A549 (cell line): ENCODE measurements around the gene PATJ. TPM values are rescaled to one million over a fixed set of nuclear protein-coding genes. Genes with fewer than 3 reads are reported as not detected.

Experiments used
- ATAC-seq, 2 experiments: fragments of 200-7000 bp in 1 of 2; fragments of >200 bp in 1 of 2; cut with Nextera tagmentation in 1 of 2; cut with Tn5 transposase in 1 of 2; 3 replicates each; pipeline versions ENCODE4 v1.8.0 to v1.9.1; 2018 to 2020; ENCODE audit warnings: mild to moderate bottlenecking in 1 of 2, moderate library complexity in 1 of 2
- CTCF ChIA-PET: fragments of 300-600 bp; sonication (Branson Sonifier 250); formaldehyde crosslinking; extraction: SDS; loops from one replicate; lab custom pipeline; 2021; ENCODE audit warnings: antibody characterized with exemption, inconsistent platforms; lab: Yijun Ruan, JAX
- POLR2A ChIA-PET: fragments of 350-600 bp; formaldehyde crosslinking; extraction: SDS; loops from one replicate; lab custom pipeline; 2021; ENCODE audit warnings: antibody characterized with exemption, inconsistent platforms; lab: Yijun Ruan, JAX
- DNase-seq, 2 experiments: peaks; one replicate each; pipeline versions ENCODE4 v3.0.0 to v3.0.0-alpha.2; 2011 to 2016; ENCODE audit warnings: low read depth in 1 of 2, low spot score in 1 of 2
- FAIRE-seq: peaks from 2 replicates; lab custom pipeline; 2011; peaks lifted over from hg19 to GRCh38; lab: Jason Lieb, UNC
- H3K27ac ChIP-seq, 2 experiments: fragments of >200 bp; sonication (Bioruptor Twin); formaldehyde crosslinking; 3 replicates each; pipeline ENCODE4 v1.5.1; 2016 to 2017
- H3K4me1 ChIP-seq: fragments of >200 bp; sonication (Bioruptor Twin); formaldehyde crosslinking; 3 replicates; pipeline ENCODE4 v1.6.1; 2016
- H3K4me2 ChIP-seq: fragments of >200 bp; sonication (Bioruptor Twin); formaldehyde crosslinking; 3 replicates; pipeline ENCODE4 v1.6.1; 2016
- H3K4me3 ChIP-seq: fragments of >200 bp; sonication (Bioruptor Twin); formaldehyde crosslinking; 3 replicates; pipeline ENCODE4 v1.5.1; 2016
- H3K9me3 ChIP-seq: fragments of >200 bp; sonication (Bioruptor Twin); formaldehyde crosslinking; 3 replicates; pipeline ENCODE4 v1.6.1; 2016
- BHLHE40 ChIP-seq: IDR thresholded peaks from 2 replicates; pipeline ENCODE4 v1.6.1; 2012; ENCODE audit warnings: low read depth, low read length, inconsistent platforms
- CBX8 ChIP-seq: fragments of 200-600 bp; sonication (generic); IDR thresholded peaks from 2 replicates; pipeline ENCODE4 v1.6.1; 2016
- EHF ChIP-seq: fragments of 250-450 bp; sonication (Bioruptor Pico); IDR thresholded peaks from 2 replicates; pipeline ENCODE4 v1.5.0; 2020; ENCODE audit warnings: mild to moderate bottlenecking
- EP300 ChIP-seq, 2 experiments: fragments of >200 bp; sonication (Bioruptor Twin); formaldehyde crosslinking; IDR thresholded peaks; 2 replicates in 1 of 2; 3 replicates in 1 of 2; pipeline ENCODE4 v1.6.1; 2016 to 2017
- FOSB ChIP-seq: fragments of 250-450 bp; sonication (Bioruptor Pico); IDR thresholded peaks from 2 replicates; pipeline ENCODE4 v1.5.0; 2020; ENCODE audit warnings: mild to moderate bottlenecking, moderate library complexity
- FOXS1 ChIP-seq: fragments of 250-450 bp; sonication (Bioruptor Pico); IDR thresholded peaks from 2 replicates; pipeline ENCODE4 v1.5.0; 2020; ENCODE audit warnings: mild to moderate bottlenecking, moderate library complexity
- GATA3 ChIP-seq: IDR thresholded peaks from 2 replicates; pipeline ENCODE4 v1.6.1; 2012; ENCODE audit warnings: borderline replicate concordance
- HEYL ChIP-seq: fragments of 250-450 bp; sonication (Bioruptor Pico); IDR thresholded peaks from 2 replicates; pipeline ENCODE4 v1.8.0; 2021; ENCODE audit warnings: mild to moderate bottlenecking, moderate library complexity
- JUNB ChIP-seq: fragments of >200 bp; sonication (Bioruptor Twin); formaldehyde crosslinking; IDR thresholded peaks from 2 replicates; pipeline ENCODE4 v1.6.1; 2016
- KDM5A ChIP-seq: fragments of 200-600 bp; sonication (generic); IDR thresholded peaks from 2 replicates; pipeline ENCODE4 v1.6.1; 2016; ENCODE audit warnings: antibody characterized with exemption, mild to moderate bottlenecking
- MAFK ChIP-seq: fragments of 450-650 bp; IDR thresholded peaks from 2 replicates; pipeline ENCODE4 v1.6.1; 2014; ENCODE audit not compliant: partially characterized antibody
- NR3C1 ChIP-seq: fragments of >200 bp; sonication (Bioruptor Twin); formaldehyde crosslinking; IDR thresholded peaks from 3 replicates; pipeline ENCODE4 v1.6.1; 2017
- POLR2AphosphoS2 ChIP-seq: conservative IDR thresholded peaks from 2 replicates; pipeline ENCODE4 v1.6.1; 2012; ENCODE audit warnings: low read length, improper control_type of control experiment, inconsistent platforms
- RAD21 ChIP-seq, 2 experiments: fragments of >200 bp in 1 of 2; sonication (Bioruptor Twin) in 1 of 2; formaldehyde crosslinking in 1 of 2; IDR thresholded peaks in 1 of 2; conservative IDR thresholded peaks in 1 of 2; 2 replicates in 1 of 2; 3 replicates in 1 of 2; pipeline ENCODE4 v1.6.1; 2012 to 2018; ENCODE audit warnings: inconsistent platforms in 1 of 2
- RCOR1 ChIP-seq: fragments of 150-350 bp; IDR thresholded peaks from 2 replicates; pipeline ENCODE4 v1.6.1; 2014; ENCODE audit warnings: antibody characterized with exemption, low read length, low read depth
- RFX5 ChIP-seq: fragments of 450-650 bp; IDR thresholded peaks from 2 replicates; pipeline ENCODE4 v1.7.1; 2014; ENCODE audit warnings: antibody characterized with exemption, mild to moderate bottlenecking, moderate library complexity
- RNF2 ChIP-seq: fragments of 200-600 bp; sonication (generic); IDR thresholded peaks from 2 replicates; pipeline ENCODE4 v1.6.1; 2016; ENCODE audit warnings: low read depth, mild to moderate bottlenecking, antibody characterized with exemption, moderate library complexity, borderline replicate concordance
- SMC3 ChIP-seq: fragments of >200 bp; sonication (Bioruptor Twin); formaldehyde crosslinking; IDR thresholded peaks from 3 replicates; pipeline ENCODE4 v1.6.1; 2018; ENCODE audit warnings: inconsistent platforms
- TFCP2L1 ChIP-seq: fragments of 250-450 bp; sonication (Bioruptor Pico); IDR thresholded peaks from 2 replicates; pipeline ENCODE4 v1.5.0; 2021; ENCODE audit warnings: mild to moderate bottlenecking
- ZC3H11A ChIP-seq: fragments of 450-650 bp; IDR thresholded peaks from 2 replicates; pipeline ENCODE4 v1.6.1; 2014; ENCODE audit warnings: antibody characterized with exemption, mild to moderate bottlenecking
- ZFP36 ChIP-seq: fragments of 450-650 bp; IDR thresholded peaks from 2 replicates; pipeline ENCODE4 v1.6.1; 2014; ENCODE audit warnings: borderline replicate concordance; ENCODE audit not compliant: partially characterized antibody
- ZSCAN20 ChIP-seq: fragments of 250-450 bp; sonication (Bioruptor Pico); IDR thresholded peaks from 2 replicates; pipeline ENCODE4 v1.8.0; 2022; ENCODE audit warnings: mild to moderate bottlenecking, moderate library complexity
- WGBS: methylation state at CpG from one replicate; pipeline ENCODE4 v1.1.6; 2017; ENCODE audit errors: missing lambda C conversion rate; 5-methylcytosine and 5-hydroxymethylcytosine counted together
- polyA plus RNA-seq, 4 experiments: library from polyadenylated mRNA; depleted of rRNA in 3 of 4; stranded (reverse); fragments of >200 nt; fragmentation: RNase III in 1 of 4; extraction: RNeasy Plus Mini Kit Qiagen cat#74134 plus additional on column Dnase treatment in 1 of 4; gene quantifications; 2 replicates in 3 of 4; 3 replicates in 1 of 4; pipeline ENCODE4 v1.2.3, GENCODE V29; 2011 to 2017
- TF ChIP-seq, protein P1 (sequence below): fragments of 250-450 bp; sonication (Bioruptor Pico); IDR thresholded peaks from 2 replicates; pipeline ENCODE4 v1.5.0; 2020; ENCODE audit warnings: low read depth, mild to moderate bottlenecking, moderate library complexity
- TF ChIP-seq, protein P2 (sequence below): fragments of 200-600 bp; sonication (generic); IDR thresholded peaks from 2 replicates; pipeline ENCODE4 v1.6.1; 2016; ENCODE audit warnings: antibody characterized with exemption, mild to moderate bottlenecking, moderate library complexity
- TF ChIP-seq, protein P3 (sequence below): IDR thresholded peaks from 2 replicates; pipeline ENCODE4 v1.6.1; 2012
- TF ChIP-seq, protein P4 (sequence below): fragments of >200 bp; sonication (Bioruptor Twin); formaldehyde crosslinking; IDR thresholded peaks from 2 replicates; pipeline ENCODE4 v1.6.1; 2016

The PATJ gene
- polyA plus RNA-seq, 2 of the 4 experiments (the other 2 are of a cell fraction) = 6.0 to 14.7 TPM

- FAIRE-seq = no peak
- ChIA-PET POLR2A (no interaction called here), CTCF (no interaction called here)
- no peaks in the 10 kb centered on the region for H3K4me1 ChIP-seq
- no peak overlapping the region for H3K27ac ChIP-seq
- DNase-seq = no peak
- H3K9me3 ChIP-seq = no peaks in the 10 kb centered on the region
- no peak overlapping the region for H3K4me2 ChIP-seq
- H3K4me3 ChIP-seq = no peak overlapping the region
- no peak for ATAC-seq
- no peak for TF ChIP-seq SMC3
- TF ChIP-seq MAFK = peak; percentile 31
- TF ChIP-seq ZSCAN20 (CRISPR knock-in tag) = no peak
- TF ChIP-seq KDM5A = no peak
- TF ChIP-seq, protein P1, sequence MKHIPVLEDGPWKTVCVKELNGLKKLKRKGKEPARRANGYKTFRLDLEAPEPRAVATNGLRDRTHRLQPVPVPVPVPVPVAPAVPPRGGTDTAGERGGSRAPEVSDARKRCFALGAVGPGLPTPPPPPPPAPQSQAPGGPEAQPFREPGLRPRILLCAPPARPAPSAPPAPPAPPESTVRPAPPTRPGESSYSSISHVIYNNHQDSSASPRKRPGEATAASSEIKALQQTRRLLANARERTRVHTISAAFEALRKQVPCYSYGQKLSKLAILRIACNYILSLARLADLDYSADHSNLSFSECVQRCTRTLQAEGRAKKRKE = no peak
- no peak for TF ChIP-seq POLR2AphosphoS2
- no peak for TF ChIP-seq NR3C1
- TF ChIP-seq ZC3H11A = no peak
- TF ChIP-seq RNF2 = no peak
- 91% methylated on average over 4 of the region's 4 CpGs for WGBS
Observed at GRCh38 chr1:61808321-61808720, 66.0 kb downstream of the PATJ start.

GRCh38 chr1:61808968-61809367 lies 66.7 kb downstream of the PATJ start:
- H3K4me3 ChIP-seq = no peak overlapping the region
- no peak for FAIRE-seq
- H3K9me3 ChIP-seq = no peaks in the 10 kb centered on the region
- WGBS = 64% methylated on average over 4 of the region's 4 CpGs
- no peaks in the 10 kb centered on the region for H3K4me1 ChIP-seq
- H3K27ac ChIP-seq = no peak overlapping the region
- TF ChIP-seq TFCP2L1 (CRISPR knock-in tag) (no peak), FOXS1 (CRISPR knock-in tag) (no peak), HEYL (no peak), FOSB (CRISPR knock-in tag) (no peak), RCOR1 (no peak), ZFP36 (no peak), CBX8 (no peak)
- TF ChIP-seq, protein P2, sequence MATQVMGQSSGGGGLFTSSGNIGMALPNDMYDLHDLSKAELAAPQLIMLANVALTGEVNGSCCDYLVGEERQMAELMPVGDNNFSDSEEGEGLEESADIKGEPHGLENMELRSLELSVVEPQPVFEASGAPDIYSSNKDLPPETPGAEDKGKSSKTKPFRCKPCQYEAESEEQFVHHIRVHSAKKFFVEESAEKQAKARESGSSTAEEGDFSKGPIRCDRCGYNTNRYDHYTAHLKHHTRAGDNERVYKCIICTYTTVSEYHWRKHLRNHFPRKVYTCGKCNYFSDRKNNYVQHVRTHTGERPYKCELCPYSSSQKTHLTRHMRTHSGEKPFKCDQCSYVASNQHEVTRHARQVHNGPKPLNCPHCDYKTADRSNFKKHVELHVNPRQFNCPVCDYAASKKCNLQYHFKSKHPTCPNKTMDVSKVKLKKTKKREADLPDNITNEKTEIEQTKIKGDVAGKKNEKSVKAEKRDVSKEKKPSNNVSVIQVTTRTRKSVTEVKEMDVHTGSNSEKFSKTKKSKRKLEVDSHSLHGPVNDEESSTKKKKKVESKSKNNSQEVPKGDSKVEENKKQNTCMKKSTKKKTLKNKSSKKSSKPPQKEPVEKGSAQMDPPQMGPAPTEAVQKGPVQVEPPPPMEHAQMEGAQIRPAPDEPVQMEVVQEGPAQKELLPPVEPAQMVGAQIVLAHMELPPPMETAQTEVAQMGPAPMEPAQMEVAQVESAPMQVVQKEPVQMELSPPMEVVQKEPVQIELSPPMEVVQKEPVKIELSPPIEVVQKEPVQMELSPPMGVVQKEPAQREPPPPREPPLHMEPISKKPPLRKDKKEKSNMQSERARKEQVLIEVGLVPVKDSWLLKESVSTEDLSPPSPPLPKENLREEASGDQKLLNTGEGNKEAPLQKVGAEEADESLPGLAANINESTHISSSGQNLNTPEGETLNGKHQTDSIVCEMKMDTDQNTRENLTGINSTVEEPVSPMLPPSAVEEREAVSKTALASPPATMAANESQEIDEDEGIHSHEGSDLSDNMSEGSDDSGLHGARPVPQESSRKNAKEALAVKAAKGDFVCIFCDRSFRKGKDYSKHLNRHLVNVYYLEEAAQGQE = no peak
- TF ChIP-seq, protein P3, sequence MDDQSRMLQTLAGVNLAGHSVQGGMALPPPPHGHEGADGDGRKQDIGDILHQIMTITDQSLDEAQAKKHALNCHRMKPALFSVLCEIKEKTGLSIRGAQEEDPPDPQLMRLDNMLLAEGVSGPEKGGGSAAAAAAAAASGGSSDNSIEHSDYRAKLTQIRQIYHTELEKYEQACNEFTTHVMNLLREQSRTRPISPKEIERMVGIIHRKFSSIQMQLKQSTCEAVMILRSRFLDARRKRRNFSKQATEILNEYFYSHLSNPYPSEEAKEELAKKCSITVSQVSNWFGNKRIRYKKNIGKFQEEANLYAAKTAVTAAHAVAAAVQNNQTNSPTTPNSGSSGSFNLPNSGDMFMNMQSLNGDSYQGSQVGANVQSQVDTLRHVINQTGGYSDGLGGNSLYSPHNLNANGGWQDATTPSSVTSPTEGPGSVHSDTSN = no peak
- CTCF ChIA-PET = no interaction called here
- POLR2A ChIA-PET = no interaction called here
- ATAC-seq = no peak
- no peak overlapping the region for H3K4me2 ChIP-seq
- DNase-seq = no peak

DNA sequence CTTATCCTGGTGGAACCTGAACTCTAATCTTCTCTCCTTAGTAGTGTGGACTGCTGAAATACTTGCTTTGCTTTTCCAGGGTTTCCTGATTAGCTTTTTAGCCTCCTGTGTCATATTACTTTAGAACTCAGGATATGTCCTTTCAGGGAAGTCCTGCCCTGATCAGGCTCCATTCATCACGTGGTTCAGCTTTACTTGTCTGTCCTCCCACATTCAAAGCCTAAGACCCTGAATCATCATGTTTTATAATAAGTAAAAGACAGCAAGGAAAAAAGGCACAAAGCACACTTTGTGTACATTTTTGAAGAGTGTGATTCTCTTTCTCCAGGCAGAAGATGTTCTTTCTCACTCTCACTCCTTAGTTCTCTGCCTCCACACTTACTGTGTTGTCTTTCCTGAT lies 70.6 kb downstream of the PATJ start:
- ATAC-seq (no peak), FAIRE-seq (no peak), DNase-seq (no peak)
- ChIA-PET POLR2A (no interaction called here), CTCF (no interaction called here)
- H3K4me1 ChIP-seq = no peaks in the 10 kb centered on the region
- no peak overlapping the region for H3K27ac ChIP-seq
- WGBS = 88% methylated on average over 1 of the region's 1 CpG
- TF ChIP-seq, protein P4, sequence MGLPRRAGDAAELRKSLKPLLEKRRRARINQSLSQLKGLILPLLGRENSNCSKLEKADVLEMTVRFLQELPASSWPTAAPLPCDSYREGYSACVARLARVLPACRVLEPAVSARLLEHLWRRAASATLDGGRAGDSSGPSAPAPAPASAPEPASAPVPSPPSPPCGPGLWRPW = no peak
- no peak for TF ChIP-seq EP300 (IDR thresholded peaks at IDR 0.05)
- no peak for TF ChIP-seq POLR2AphosphoS2
- TF ChIP-seq BHLHE40 = no peak
- no peak for TF ChIP-seq GATA3
- TF ChIP-seq TFCP2L1 (CRISPR knock-in tag) = no peak
- TF ChIP-seq EHF (CRISPR knock-in tag) = no peak
- TF ChIP-seq RNF2 = no peak
- no peak for TF ChIP-seq RFX5
- TF ChIP-seq SMC3 = no peak
- TF ChIP-seq RAD21 (conservative IDR thresholded peaks at IDR 0.05 in 1 of 2, IDR thresholded peaks at IDR 0.05 in 1 of 2) = no peak
- no peak for TF ChIP-seq JUNB
- no peak overlapping the region for H3K4me3 ChIP-seq
- no peaks in the 10 kb centered on the region for H3K9me3 ChIP-seq
- H3K4me2 ChIP-seq = no peak overlapping the region
